ENCODE measurements around the gene RCE1.
A peak's percentile ranks its signal among the peaks of the same experiment; 100 is the strongest.

RCE1 gene

DNA sequence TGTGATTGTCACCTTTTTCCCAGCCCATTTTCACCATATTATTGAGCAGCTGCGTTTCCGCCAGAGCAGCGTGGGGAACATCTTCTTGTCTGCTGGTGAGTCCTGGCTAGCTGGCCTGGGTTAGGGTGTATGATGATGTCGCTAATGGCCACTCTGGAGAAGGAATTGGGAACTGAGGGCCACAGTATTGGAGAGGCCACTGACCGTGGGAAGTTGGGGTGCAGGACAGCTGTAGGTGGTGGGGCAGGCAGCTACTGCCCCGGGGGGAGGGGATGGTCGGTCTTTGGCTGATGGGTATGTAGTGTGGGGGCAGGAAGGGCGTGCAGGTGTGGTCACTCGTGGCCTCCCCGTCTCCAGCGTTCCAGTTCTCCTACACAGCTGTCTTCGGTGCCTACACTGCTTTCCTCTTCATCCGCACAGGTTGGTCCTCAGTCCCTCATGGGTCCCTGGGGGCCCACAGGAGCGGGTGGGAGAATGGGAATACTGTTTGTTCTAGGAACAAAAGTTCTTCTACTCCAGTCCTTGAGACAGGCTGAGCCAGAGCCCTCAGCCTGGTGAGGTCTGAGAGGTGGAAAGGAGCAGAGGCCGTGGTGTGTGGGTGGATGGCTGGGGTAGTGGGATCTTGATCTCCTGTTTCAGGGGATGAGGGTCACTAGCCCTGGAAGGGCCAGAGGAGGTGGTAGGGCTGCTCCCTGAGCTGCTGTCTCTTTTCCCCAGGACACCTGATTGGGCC lies 2.1 kb downstream of the RCE1 start:
- DNase-seq (ENCODE audit: low read depth), result no peak

DNA sequence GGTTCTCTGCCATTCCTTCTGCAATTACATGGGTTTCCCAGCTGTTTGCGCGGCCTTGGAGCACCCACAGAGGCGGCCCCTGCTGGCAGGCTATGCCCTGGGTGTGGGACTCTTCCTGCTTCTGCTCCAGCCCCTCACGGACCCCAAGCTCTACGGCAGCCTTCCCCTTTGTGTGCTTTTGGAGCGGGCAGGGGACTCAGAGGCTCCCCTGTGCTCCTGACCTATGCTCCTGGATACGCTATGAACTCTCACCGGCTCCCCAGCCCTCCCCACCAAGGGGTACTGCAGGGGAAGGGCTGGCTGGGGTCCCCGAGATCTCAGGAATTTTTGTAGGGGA lies 2.6 kb downstream of the RCE1 start:
- DNase-seq (ENCODE audit: low read depth), result no peak

DNA sequence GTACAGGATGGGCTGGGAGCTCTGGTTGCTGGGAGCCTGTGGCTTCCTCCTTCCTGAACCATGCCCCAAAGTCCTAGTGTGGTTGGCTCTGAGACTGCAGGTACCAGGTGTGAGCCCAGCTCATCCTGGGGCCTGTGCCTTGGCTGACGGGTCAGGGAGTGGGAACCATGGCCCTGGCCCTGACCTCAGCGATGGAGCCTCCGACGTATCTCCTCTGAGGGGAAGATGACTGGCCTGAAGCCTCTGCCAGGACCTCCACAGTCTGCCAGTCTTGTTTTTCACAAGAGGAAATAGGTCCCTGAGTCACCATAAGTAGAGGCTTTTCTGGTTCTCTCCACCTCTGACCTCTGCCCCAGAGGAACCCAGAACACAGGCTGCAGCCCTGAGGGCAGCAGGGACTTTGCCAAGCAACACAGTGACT lies 3.4 kb downstream of the RCE1 start:
- DNase-seq (ENCODE audit: low read depth), result no peak

DNA sequence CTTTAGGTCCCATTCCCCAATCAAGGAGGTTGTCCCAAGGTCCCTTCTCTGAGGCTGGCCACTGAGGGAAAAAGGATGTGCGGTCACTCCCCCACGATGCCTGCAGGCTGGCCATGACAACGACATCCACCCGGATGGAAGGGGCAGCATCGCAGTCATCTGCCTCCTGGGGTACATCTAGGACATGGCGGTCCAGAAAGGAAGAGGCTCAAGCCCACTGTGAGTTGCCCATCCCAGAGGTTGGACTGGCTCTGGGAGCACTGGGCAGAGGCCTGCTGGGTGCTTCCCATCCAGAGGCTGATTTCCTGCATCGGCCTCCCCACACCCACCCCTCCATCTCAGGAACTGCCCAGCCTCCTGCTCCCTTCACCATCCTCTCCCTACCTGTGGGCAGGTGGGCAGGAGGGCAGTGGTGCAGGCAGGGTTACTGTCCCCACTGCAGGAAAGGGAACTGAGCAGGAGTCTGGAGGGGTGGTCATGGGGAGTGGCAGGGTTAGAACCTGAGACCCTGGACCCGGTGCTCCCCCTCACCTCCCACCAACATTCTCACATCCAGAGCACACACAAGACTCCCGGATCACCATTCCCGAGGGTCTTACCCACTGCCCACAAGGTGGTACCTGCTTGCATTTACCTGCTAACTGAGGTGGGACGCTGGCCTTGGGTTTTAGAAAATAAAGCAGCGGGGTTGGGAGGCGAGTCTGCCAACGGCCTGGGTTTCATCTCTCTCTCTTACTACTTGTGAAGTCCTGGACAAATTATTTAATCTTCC lies 4.4 kb downstream of the RCE1 start:
- DNase-seq (ENCODE audit: low read depth), result no peak

DNA sequence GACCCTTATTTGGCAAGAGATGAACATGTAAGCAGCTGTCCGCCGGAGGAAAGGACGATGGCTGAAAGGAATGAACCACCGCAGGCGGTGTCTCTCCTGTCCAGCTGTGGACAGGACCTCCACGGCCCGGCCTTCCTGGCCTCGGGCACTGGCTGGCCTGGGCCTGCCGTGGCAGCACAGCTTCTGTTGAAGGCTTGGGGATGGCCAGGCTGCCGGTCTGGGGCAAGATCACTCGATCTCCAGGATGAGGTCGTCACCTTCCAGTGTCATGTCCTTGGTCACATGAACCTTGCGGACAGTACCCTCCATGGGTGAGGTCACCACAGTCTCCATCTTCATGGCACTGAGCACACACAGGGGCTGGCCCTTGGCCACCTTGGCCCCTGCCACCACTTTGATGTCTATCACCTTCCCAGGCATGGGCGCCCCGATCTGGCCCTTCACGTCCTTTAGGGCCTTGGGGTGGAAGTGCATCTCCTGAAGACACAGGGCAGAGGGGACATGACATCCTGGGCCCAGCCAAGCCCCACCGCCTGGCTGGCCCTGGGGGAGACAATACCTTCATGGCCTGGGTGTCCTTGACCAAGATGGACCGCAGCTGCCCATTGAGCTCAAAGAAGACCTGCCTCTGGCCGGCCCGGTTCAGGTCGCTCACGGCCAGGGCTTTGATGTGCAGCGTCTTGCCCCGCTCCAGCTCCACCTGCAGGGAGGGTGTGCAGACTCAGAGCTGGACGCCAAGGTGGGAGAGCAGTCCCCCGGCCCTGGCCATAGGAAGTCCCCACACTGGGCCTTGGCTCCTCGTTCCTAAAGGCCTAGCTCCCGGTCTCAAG lies 5.6 kb downstream of the RCE1 start:
- no peak for DNase-seq (ENCODE audit: low read depth)

DNA sequence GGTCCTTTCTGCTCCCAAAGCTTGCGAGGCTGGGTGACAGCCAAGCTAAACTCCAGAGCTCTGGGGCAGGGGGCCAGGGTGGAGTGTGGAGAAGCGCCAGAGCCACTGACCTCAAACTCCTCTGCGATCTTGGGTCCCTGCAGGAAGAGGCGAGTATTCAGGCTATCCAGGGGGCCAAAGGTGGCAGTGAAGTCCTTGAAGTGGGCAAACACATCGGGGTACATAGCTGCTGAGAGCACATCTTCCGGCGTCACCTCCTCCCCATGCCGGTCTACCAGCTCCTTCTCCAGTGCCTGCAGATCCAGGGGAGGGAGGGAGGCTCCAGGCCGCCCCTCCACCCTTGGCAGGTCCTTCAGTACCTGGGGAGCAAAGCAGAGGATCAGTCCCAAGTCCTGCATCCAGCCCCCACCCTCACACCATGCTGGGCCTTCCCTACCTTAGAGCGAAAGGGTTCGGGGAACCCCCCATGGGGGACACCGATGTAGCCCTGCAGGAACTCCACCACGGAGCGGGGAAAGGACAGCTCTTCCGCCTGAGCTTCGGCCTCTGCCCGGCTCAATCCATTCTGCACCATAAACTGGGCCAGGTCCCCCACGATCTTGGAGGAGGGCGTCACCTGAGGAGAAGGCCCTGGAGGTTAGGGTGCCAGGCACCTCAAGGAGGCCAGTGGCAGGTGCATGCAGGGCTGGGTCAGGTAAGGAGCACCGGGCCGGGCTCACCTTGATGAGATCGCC lies 6.4 kb downstream of the RCE1 start:
- DNase-seq (ENCODE audit: low read depth), result no peak

DNA sequence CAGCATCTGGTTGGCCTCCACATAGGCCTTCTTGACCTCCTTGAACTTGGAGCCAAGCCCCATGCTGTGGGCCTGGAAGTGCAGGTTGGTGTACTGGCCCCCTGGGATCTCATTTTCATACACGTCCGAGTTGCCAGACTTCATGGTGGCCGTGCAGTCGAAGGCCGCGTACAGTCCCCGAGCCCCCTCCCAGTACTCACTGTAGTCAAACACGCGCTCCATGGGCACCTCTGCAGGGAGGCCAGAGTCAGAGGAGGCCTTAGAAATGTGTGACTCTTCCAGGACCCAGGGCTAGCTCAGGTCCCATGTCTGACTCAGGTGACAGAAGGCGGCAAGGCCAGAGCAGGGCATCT lies 7.0 kb downstream of the RCE1 start:
- no peak for DNase-seq (ENCODE audit: low read depth)

DNA sequence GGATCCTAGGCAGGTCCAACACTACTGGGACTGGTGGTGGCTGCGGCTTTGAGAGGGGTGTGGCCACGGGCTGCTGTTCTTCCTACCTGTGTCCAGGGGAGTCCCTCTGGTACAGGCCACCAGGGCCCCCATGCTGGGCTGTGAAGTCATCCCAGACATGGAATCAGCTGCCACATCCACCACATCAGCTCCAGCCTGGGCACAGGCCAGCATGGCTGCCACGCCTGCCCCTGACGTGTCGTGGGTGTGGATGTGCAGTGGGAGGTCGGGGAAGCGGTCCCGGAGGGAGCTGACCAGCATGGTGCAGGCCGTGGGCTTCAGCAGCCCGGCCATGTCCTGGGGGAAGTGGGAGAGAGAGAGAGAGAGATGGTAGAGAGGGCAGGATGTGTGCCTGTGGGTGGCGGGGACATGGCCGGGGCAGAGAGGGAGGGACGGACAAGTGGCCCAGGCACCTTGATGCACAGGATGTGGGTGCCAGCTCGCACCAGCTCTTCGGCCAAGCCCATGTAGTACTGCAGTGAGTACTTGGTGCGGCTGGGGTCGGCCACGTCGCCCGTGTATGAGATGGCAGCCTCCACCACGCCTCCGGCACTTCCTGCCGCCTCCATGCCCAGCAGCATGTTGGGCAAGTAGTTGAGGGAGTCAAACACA lies 7.5 kb downstream of the RCE1 start:
- no peak for DNase-seq (ENCODE audit: low read depth)

DNA sequence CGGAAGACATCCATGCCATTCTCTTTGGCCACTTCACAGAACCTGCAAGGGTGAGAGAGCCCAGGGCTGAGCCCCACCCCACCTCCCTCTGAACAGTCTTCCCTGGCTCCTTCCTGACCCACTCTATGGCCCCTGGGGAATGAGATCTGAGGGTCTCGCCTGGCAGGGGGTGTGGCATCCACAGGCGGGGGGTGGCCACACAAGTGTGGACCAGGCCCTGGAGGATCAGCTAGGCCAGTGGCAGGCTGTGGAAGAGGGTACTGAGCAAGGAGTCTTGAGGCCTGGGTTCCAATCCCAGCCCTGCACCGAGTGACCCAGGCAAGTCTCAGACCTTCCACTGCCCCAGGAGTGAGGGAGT lies 8.0 kb downstream of the RCE1 start:
- no peak for DNase-seq (ENCODE audit: low read depth)

DNA sequence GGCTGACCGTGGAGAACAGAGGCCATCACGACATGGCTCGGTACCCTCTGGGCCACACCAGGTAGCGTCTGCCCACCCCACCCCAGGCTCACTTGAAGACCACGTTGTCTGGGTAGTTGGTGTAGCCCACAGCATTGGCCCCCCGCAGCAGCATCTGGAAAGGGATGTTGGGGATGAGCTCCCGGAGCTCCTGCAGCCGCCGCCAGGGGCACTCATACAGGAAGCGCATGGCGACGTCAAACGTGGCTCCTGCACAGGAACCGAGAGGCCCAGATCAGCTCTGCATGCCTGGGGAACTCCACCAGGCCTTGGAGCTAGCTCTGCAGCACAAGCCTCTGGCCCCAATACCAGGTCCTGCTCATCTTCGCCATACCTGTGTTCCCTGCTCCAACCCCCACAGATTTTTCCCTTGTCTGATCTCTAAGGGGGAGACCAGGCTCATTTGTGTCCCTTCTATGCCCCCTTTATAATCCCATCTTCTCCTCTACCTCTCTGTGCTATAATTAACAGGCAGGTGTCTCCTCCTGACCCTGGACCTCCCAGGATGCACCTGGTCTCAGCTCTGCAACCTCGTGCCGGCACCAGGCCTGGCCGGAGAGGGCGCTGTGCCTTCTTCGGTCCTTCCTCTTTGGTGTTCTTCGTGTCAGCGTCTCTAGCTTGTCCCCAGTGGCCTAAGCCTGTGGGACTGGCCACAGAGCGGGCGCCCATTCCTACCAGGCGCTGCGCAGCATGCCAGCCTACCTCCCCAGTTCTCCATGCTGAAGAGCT lies 8.6 kb downstream of the RCE1 start:
- no peak for DNase-seq (ENCODE audit: low read depth)

DNA sequence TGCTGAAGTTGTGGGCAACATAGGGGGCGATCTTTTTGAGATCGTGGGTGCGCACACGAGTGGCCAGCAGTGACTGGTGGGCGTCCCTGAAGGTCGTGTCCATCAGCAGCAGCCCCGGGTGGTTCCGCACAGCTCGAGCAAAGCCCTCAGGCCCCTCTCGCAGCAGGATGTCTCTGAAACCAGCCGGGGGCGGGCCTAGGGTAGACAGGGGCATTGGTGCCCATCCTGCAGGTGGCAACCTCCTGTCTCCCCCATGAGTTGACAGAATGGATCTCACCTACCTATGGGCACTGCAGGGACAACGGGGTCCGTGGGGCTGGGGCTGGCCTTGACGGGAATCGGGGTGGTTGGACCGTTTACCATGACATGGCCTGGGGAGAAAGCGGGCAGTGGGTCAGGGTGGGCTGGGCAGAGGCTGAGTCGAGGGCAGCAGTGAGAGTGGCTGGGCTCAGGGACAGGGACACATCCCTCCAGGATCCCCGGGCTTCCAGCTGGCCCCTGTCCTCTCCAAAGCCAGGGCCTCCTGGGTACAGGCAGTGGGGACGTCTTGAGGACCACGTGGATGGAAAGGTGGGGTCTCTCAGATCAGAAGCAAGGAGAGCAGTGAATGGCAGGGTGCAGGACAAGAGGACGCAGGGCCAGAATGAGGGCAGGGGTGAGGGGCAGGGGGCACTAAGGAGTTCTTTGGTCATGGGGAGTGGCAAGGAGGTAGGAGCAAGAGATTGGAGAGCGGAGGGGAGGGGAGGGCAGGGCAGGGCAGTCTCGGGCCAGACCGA lies 9.4 kb downstream of the RCE1 start:
- no peak for DNase-seq (ENCODE audit: low read depth)

DNA sequence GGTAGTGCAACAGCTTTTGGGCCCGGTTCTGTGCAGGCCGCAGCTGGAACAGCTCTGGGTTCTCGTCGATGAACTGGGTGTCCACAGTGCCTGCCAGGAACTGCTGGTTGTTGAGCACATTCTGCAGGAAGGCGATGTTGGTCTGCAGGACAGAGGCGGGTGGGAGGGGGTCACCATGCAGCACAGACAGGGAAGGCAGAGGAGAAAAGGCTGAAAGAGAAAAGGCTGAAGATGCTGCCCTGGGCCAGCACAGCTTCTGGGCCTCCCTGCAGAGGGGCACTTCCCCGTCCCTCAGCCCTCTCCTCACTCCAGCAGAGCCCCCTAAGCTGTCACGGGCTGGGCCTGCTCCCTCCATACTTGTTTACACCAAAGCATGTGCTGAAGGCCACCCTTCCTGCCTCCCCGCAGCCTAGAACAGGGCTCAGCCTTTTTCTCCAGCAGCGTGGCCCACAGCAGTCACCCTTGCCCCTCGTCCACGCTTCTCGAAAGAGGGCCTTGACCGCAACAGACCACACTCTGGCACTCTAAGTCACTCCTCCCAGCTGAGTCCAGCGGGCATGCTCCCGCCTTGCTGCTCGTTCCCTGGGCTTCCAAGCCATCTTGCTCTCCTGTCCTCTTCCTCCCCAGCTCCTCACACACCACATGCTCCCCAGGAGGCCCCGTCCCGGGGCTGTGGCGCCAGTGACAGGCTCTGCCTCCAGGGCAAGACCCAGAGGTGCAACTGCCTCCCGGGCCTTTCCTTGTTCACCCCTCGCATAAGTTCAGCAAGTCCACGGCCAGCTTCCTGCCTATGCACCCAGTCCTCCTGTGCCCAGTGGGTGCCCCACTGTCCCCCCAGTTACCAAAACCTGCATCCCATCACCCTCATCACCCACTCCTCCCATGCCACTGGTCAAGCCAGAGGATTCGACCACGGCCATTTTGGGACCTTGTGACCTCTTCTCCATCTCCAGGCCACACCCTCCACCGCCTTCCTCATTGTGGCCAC lies 10.3 kb downstream of the RCE1 start:
- no peak for DNase-seq (ENCODE audit: low read depth)

DNA sequence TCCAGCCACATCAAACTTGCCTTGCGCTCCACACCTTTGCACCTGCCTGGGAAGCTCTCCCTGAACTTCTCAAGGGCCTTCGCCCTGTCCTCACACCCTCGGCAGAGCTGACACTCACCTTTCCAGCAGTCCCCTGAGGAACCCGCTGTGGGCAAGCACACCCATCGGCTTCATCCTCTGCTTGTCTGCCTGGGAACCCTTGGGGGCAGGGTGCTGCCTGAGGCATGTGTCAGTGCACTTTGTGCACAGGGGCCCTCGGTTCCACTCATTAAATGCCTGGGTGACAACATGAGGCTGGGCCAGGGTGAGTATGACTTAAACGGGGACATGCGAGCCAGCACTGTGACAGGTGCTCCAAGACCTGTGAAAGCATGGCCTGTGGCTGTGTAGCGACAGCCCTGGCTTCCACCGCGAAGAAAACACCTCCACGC lies 11.0 kb downstream of the RCE1 start:
- no peak for DNase-seq (ENCODE audit: low read depth)

DNA sequence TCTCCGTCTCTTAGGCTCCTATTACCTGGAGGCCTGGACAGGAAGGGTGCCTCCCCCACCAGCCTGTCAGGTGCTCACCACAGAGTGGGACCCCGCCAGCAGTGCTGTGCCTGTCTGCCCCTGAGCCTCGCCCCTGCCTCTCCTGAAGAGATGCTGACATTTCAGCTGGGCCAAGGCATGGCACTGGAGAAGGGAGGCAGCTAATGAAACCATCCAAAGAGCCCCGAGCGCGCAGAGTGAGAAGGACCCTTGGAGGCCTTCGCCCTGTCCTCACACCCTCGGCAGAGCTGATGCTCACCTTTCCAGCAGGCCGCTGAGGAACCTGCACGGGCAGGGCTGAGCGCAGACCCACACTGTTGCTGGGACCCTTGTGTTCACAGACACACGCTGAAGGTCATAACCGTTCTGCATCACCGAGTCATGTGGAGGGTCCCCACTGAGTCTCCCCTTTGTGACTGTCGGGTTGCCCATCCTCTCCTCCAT lies 11.5 kb downstream of the RCE1 start:
- no peak for DNase-seq (ENCODE audit: low read depth)

DNA sequence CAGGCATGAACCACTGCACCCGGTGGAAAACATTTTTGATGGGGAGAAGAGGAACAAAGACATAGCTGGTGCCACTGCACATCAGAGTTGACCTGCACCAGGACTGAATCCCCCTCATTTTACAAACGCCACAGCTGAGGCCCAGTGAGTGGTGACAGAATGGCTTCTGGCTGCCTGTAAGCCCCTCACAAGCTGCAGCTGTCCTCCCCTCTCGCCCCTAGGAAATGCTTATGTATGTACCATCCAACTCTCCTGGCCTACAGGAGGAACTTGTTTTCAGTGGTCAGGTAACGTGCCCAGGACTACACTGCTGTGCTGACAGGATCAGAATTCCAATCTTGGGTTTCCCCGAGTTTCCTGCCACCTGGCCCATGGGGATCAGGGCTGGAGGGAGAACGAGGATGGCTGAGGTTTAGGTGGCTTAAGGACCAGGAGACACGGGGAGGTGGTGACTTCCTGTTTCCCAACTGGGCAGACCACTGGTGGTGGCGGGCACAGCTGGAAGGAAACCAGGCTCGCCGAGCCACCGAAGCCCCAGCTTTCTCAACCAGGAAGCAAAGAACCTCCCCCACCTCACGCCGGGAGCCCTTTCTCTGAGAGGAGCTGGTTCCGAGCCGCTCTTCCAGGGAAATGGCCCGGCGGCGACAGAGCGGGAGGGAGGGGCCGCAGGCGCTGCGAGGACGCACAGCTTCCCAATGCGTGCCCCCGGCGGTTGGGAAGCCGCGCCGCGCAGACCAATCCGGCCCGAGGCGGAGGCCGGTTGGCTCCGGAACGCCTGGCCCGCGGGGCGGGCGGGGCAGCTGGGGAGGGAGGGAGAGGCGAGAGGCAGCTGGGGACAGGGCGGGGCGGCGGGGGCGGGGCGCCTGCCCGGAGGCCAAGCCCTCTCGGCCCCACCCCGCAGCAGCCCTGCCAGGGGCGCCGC lies 12.6 kb downstream of the RCE1 start:
- DNase-seq (ENCODE audit: low read depth), result peak; percentile 77

DNA sequence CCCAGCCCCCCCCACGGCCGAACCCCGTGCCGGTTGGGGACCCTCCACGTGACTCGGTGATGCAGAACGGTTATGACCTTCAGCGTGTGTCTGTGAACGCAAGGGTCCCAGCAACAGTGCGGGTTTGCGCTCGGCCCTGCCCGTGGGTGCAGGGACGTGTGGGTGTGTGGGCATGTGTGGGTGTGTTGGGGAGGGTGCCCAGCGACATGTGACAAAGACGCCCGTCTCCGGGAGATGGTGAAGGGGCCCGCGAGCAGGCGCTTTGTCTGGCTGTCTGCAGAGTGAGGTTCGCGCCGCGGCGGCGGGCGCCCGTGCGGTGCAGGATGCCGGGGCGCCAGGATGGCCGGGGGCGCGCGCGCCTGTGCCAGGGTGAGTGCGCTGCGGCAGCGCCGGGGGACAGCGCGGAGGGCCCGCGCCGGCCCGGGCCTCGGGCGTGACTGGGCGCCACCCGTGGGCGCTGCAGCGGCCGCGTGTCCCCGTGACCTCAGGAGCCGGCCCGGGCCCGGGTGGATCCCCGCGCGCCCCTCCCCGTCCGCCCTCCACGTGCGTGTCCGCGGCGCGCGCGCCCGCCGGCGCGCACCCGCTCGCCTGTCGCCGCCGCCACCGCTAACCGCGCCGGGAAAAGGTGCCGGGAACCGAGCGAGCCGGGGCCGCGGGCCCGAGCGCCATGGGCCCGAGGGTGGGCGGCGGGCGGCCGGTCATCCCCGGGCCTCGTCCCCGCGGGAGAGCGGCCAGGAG lies 13.4 kb downstream of the RCE1 start, which contains the start of gene LRFN4:
Gene LRFN4, plus strand, starts transcription at position 569 of the 738 bp plus-strand sequence. CDS start 681 bp downstream, outside the sequence.
- no peak for DNase-seq (ENCODE audit: low read depth)
